B cell (primary cell): Measurements from ENCODE around the gene BHLHE23.

Experiments used
- EZH2 ChIP-seq: IDR thresholded peaks from 2 replicates; pipeline ENCODE4 v1.6.1; 2012; ENCODE audit warnings: borderline replicate concordance, low read depth, mild to moderate bottlenecking, moderate library complexity, low read length; ENCODE audit not compliant: insufficient read depth, poor library complexity, severe bottlenecking
- TF ChIP-seq, protein P1 (sequence below): fragments of 200-600 bp; IDR thresholded peaks from one replicate; pipeline ENCODE4 v1.8.0; 2022; ENCODE audit warnings: antibody characterized with exemption, mild to moderate bottlenecking

DNA sequence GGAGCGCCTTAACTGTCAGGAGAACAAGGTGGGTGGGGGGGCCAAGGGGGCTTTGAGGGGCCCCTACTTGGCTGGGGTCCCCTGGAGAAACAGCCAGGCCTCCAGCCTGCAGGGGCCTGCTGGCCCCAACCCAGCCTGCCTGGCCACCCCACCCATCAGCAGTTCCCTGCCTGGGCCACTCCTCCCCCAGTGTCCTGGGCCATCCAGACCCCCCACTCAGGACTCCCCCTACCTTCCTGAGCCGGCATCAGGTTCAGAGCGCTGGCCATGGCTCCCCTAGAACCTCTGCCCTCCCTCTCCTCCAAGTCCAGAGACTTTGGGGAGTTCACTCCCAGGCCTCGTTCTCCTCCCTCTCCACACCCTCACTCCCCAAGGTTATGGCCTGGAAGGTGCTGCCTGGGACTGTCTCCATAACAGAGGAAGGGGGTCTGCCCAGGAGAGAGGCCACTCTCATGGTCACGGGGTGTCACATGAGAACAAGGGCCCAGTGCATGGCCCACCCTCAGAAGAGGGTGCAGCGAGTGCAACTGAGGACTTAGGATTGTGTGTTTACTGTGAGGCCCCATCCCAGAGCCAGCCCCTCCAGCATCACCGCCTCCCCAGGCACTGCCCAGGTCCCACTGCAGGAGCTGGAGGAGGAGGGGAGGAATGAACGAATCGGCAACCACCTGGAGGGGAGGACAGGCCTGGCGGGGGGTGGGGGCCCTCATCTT, 48.2 kb downstream of the BHLHE23 start:
- no peak for TF ChIP-seq EZH2
- TF ChIP-seq, protein P1, sequence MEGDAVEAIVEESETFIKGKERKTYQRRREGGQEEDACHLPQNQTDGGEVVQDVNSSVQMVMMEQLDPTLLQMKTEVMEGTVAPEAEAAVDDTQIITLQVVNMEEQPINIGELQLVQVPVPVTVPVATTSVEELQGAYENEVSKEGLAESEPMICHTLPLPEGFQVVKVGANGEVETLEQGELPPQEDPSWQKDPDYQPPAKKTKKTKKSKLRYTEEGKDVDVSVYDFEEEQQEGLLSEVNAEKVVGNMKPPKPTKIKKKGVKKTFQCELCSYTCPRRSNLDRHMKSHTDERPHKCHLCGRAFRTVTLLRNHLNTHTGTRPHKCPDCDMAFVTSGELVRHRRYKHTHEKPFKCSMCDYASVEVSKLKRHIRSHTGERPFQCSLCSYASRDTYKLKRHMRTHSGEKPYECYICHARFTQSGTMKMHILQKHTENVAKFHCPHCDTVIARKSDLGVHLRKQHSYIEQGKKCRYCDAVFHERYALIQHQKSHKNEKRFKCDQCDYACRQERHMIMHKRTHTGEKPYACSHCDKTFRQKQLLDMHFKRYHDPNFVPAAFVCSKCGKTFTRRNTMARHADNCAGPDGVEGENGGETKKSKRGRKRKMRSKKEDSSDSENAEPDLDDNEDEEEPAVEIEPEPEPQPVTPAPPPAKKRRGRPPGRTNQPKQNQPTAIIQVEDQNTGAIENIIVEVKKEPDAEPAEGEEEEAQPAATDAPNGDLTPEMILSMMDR, result no peak
